DMS 273 treated with DMSO at 0.1 percent for 48 hours (cell line): Measurements from ENCODE around the gene USP17L13.
"Not testable (repeated sequence)": the region's sequence is repeated elsewhere in the genome, so short reads cannot be mapped to it uniquely, and the experiment has no call there.

Experiments
- DNase-seq: peaks from one replicate; lab custom pipeline; 2025; lab: John Stamatoyannopoulos, UW

The USP17L13 gene, protein sequence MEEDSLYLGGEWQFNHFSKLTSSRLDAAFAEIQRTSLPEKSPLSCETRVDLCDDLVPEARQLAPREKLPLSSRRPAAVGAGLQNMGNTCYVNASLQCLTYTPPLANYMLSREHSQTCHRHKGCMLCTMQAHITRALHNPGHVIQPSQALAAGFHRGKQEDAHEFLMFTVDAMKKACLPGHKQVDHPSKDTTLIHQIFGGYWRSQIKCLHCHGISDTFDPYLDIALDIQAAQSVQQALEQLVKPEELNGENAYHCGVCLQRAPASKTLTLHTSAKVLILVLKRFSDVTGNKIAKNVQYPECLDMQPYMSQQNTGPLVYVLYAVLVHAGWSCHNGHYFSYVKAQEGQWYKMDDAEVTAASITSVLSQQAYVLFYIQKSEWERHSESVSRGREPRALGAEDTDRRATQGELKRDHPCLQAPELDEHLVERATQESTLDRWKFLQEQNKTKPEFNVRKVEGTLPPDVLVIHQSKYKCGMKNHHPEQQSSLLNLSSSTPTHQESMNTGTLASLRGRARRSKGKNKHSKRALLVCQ

DNA sequence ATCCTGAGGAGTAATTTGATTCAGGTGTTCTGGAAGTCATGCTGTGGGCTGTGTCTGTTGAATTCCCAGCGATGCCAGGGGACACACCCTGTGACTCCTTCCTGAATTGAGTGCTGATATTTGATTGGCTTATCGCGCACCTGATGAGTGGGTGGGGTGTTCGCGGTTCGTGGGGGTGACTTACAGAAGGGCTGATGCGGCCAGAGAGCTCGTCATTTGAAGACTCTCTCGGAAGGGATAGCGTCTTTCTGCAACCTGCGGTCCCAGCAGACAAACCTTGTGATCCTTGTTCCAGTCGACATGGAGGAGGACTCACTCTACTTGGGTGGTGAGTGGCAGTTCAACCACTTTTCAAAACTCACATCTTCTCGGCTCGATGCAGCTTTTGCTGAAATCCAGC, at the start of gene USP17L13:
USP17L13 (plus strand) TSS at position 301 of the 400 bp plus-strand sequence; CDS start at position 301, 0 bp downstream.
- not testable (repeated sequence) for DNase-seq

DNA sequence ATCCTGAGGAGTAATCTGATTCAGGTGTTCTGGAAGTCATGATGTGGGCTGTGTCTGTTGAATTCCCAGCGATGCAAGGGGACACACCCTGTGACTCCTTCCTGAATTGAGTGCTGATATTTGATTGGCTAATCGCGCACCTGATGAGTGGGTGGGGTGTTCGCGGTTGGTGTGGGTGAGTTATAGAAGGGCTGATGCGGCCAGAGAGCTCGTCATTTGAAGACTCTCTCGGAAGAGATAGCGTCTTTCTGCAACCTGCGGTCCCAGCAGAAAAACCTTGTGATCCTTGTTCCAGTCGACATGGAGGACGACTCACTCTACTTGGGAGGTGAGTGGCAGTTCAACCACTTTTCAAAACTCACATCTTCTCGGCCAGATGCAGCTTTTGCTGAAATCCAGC, 14.3 kb upstream of the USP17L13 start, which contains the start of gene USP17L10:
USP17L10 (plus strand) TSS at position 301 of the 400 bp plus-strand sequence; CDS start at position 301, 0 bp downstream.
- DNase-seq: not testable (repeated sequence)

DNA sequence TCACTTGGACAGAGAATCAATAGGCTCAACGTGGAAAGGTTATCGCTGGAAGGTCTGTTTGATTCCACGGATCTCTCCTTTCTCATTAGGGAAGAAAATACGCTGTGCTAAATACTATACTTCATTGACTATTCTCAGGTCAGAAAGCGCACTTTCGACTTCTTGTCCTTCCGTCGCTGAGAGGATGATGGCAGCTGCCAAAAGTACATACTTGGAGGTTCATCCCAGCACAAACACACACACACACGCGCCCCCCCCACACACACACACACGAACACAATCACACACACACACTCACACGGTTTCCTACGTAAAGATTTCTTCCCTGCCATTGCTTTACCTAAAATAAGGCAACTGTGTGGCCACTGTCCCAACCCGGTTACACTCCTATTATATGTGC, 10.0 kb upstream of the USP17L13 start:
- DNase-seq: not testable (repeated sequence)

DNA sequence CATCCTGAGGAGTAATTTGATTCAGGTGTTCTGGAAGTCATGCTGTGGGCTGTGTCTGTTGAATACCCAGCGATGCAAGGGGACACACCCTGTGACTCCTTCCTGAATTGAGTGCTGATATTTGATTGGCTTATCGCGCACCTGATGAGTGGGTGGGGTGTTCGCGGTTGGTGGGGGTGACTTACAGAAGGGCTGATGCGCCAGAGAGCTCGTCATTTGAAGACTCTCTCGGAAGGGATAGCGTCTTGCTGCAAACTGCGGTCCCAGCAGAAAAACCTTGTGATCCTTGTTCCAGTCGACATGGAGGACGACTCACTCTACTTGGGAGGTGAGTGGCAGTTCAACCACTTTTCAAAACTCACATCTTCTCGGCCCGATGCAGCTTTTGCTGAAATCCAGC, 9.6 kb upstream of the USP17L13 start, which contains the start of gene USP17L11:
USP17L11 (plus strand) TSS at position 301 of the 400 bp plus-strand sequence; CDS start at position 301, 0 bp downstream.
- DNase-seq: not testable (repeated sequence)

DNA sequence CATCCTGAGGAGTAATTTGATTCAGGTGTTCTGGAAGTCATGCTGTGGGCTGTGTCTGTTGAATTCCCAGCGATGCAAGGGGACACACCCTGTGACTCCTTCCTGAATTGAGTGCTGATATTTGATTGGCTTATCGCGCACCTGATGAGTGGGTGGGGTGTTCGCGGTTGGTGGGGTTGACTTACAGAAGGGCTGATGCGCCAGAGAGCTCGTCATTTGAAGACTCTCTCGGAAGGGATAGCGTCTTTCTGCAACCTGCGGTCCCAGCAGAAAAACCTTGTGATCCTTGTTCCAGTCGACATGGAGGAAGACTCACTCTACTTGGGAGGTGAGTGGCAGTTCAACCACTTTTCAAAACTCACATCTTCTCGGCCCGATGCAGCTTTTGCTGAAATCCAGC, 4.8 kb upstream of the USP17L13 start, which contains the start of gene USP17L12:
USP17L12 (plus strand) TSS at position 301 of the 400 bp plus-strand sequence; CDS start at position 301, 0 bp downstream.
- DNase-seq: not testable (repeated sequence)

DNA sequence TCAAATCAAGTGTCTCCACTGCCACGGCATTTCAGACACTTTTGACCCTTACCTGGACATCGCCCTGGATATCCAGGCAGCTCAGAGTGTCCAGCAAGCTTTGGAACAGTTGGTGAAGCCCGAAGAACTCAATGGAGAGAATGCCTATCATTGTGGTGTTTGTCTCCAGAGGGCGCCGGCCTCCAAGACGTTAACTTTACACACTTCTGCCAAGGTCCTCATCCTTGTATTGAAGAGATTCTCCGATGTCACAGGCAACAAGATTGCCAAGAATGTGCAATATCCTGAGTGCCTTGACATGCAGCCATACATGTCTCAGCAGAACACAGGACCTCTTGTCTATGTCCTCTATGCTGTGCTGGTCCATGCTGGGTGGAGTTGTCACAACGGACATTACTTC, 5.6 kb downstream of the USP17L13 start:
- not testable (repeated sequence) for DNase-seq

DNA sequence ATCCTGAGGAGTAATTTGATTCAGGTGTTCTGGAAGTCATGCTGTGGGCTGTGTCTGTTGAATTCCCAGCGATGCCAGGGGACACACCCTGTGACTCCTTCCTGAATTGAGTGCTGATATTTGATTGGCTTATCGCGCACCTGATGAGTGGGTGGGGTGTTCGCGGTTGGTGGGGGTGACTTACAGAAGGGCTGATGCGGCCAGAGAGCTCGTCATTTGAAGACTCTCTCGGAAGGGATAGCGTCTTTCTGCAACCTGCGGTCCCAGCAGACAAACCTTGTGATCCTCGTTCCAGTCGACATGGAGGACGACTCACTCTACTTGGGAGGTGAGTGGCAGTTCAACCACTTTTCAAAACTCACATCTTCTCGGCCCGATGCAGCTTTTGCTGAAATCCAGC, 9.4 kb downstream of the USP17L13 start, which contains the start of gene USP17L15:
USP17L15 (plus strand) TSS at position 301 of the 400 bp plus-strand sequence; CDS start at position 301, 0 bp downstream.
- DNase-seq: not testable (repeated sequence)

DNA sequence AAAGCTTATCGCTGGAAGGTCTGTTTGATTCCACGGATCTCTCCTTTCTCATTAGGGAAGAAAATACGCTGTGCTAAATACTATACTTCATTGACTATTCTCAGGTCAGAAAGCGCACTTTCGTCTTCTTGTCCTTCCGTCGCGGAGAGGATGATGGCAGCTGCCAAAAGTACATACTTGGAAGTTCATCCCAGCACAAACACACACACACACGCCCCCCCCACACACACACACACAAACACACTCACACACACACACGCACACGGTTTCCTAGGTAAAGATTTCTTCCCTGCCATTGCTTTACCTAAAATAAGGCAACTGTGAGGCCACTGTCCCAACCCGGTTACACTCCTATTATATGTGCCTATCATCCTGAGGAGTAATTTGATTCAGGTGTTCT, 13.8 kb downstream of the USP17L13 start:
- DNase-seq: not testable (repeated sequence)

DNA sequence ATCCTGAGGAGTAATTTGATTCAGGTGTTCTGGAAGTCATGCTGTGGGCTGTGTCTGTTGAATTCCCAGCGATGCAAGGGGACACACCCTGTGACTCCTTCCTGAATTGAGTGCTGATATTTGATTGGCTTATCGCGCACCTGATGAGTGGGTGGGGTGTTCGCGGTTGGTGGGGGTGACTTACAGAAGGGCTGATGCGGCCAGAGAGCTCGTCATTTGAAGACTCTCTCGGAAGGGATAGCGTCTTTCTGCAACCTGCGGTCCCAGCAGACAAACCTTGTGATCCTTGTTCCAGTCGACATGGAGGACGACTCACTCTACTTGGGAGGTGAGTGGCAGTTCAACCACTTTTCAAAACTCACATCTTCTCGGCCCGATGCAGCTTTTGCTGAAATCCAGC, 18.9 kb downstream of the USP17L13 start, which contains the start of gene USP17L17:
USP17L17 (plus strand) TSS at position 301 of the 400 bp plus-strand sequence; CDS start at position 301, 0 bp downstream.
- not testable (repeated sequence) for DNase-seq

DNA sequence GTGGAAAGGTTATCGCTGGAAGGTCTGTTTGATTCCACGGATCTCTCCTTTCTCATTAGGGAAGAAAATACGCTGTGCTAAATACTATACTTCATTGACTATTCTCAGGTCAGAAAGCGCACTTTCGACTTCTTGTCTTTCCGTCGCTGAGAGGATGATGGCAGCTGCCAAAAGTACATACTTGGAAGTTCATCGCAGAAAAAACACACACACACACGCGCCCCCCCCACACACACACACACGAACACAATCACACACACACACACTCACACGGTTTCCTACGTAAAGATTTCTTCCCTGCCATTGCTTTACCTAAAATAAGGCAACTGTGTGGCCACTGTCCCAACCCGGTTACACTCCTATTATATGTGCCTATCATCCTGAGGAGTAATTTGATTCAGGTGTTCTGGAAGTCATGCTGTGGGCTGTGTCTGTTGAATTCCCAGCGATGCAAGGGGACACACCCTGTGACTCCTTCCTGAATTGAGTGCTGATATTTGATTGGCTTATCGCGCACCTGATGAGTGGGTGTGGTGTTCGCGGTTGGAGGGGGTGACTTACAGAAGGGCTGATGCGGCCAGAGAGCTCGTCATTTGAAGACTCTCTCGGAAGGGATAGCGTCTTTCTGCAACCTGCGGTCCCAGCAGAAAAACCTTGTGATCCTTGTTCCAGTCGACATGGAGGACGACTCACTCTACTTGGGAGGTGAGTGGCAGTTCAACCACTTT, 23.4 kb downstream of the USP17L13 start, which contains the start of gene USP17L18:
USP17L18 (plus strand) TSS at position 678 of the 728 bp plus-strand sequence; CDS start at position 678, 0 bp downstream.
- not testable (repeated sequence) for DNase-seq

DNA sequence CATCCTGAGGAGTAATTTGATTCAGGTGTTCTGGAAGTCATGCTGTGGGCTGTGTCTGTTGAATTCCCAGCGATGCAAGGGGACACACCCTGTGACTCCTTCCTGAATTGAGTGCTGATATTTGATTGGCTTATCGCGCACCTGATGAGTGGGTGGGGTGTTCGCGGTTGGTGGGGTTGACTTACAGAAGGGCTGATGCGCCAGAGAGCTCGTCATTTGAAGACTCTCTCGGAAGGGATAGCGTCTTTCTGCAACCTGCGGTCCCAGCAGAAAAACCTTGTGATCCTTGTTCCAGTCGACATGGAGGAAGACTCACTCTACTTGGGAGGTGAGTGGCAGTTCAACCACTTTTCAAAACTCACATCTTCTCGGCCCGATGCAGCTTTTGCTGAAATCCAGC, 28.4 kb downstream of the USP17L13 start, which contains the start of gene USP17L19:
USP17L19 (plus strand) TSS at position 301 of the 400 bp plus-strand sequence; CDS start at position 301, 0 bp downstream.
- DNase-seq: not testable (repeated sequence)

DNA sequence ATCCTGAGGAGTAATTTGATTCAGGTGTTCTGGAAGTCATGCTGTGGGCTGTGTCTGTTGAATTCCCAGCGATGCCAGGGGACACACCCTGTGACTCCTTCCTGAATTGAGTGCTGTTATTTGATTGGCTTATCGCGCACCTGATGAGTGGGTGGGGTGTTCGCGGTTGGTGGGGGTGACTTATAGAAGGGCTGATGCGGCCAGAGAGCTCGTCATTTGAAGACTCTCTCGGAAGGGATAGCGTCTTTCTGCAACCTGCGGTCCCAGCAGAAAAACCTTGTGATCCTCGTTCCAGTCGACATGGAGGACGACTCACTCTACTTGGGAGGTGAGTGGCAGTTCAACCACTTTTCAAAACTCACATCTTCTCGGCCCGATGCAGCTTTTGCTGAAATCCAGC, 33.1 kb downstream of the USP17L13 start, which contains the start of gene USP17L20:
USP17L20 (plus strand) TSS at position 301 of the 400 bp plus-strand sequence; CDS start at position 301, 0 bp downstream.
- DNase-seq: not testable (repeated sequence)

DNA sequence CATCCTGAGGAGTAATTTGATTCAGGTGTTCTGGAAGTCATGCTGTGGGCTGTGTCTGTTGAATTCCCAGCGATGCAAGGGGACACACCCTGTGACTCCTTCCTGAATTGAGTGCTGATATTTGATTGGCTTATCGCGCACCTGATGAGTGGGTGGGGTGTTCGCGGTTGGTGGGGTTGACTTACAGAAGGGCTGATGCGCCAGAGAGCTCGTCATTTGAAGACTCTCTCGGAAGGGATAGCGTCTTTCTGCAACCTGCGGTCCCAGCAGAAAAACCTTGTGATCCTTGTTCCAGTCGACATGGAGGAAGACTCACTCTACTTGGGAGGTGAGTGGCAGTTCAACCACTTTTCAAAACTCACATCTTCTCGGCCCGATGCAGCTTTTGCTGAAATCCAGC, 37.9 kb downstream of the USP17L13 start, which contains the start of gene USP17L21:
USP17L21 (plus strand) TSS at position 301 of the 400 bp plus-strand sequence; CDS start at position 301, 0 bp downstream.
- DNase-seq: not testable (repeated sequence)

DNA sequence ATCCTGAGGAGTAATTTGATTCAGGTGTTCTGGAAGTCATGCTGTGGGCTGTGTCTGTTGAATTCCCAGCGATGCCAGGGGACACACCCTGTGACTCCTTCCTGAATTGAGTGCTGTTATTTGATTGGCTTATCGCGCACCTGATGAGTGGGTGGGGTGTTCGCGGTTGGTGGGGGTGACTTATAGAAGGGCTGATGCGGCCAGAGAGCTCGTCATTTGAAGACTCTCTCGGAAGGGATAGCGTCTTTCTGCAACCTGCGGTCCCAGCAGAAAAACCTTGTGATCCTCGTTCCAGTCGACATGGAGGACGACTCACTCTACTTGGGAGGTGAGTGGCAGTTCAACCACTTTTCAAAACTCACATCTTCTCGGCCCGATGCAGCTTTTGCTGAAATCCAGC, 42.6 kb downstream of the USP17L13 start, which contains the start of gene USP17L22:
USP17L22 (plus strand) TSS at position 301 of the 400 bp plus-strand sequence; CDS start at position 301, 0 bp downstream.
- DNase-seq: not testable (repeated sequence)

DNA sequence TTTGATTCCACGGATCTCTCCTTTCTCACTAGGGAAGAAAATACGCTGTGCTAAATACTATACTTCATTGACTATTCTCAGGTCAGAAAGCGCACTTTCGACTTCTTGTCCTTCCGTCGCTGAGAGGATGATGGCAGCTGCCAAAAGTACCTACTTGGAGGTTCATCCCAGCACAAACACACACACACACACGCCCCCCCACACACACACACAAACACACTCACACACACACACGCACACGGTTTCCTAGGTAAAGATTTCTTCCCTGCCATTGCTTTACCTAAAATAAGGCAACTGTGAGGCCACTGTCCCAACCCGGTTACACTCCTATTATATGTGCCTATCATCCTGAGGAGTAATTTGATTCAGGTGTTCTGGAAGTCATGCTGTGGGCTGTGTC, 47.0 kb downstream of the USP17L13 start:
- not testable (repeated sequence) for DNase-seq
